Measurements from ENCODE around the gene VWA5A.

DNA sequence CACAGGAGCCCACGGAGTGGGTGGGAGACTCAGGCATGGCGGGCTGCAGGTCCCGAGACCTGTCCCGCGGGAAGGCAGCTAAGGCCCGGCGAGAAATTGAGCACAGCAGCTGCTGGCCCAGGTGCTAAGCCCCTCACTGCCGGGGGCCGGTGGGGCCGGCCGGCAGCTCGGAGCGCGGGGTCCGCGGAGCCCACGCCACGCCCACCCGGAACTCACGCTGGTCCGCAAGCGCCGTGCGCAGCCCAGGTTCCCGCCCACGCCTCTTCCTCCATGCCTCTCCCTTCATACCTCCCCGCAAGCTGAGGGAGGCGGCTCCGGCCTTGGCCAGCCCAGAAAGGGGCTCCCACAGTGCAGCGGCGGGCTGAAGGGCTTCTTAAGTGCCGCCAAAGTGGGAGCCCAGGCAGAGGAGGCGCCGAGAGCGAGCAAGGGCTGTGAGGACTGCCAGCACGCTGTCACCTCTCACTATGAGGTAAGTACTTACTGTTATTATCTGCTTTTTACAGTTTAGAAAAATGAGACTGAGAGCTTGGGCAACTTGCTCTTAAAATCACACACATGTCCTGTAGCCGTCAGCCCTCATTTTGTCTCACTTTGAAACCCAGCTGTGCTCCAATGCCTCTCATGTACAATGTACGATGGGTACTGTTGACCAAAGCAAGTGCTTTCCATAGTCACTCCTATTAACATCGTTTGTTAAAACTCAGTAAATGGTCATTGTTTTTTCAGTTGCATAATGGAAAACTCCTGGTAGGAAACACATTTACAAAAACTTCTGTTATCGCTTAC, 55.7 kb downstream of the VWA5A start:
- TF ChIP-seq, protein P1, sequence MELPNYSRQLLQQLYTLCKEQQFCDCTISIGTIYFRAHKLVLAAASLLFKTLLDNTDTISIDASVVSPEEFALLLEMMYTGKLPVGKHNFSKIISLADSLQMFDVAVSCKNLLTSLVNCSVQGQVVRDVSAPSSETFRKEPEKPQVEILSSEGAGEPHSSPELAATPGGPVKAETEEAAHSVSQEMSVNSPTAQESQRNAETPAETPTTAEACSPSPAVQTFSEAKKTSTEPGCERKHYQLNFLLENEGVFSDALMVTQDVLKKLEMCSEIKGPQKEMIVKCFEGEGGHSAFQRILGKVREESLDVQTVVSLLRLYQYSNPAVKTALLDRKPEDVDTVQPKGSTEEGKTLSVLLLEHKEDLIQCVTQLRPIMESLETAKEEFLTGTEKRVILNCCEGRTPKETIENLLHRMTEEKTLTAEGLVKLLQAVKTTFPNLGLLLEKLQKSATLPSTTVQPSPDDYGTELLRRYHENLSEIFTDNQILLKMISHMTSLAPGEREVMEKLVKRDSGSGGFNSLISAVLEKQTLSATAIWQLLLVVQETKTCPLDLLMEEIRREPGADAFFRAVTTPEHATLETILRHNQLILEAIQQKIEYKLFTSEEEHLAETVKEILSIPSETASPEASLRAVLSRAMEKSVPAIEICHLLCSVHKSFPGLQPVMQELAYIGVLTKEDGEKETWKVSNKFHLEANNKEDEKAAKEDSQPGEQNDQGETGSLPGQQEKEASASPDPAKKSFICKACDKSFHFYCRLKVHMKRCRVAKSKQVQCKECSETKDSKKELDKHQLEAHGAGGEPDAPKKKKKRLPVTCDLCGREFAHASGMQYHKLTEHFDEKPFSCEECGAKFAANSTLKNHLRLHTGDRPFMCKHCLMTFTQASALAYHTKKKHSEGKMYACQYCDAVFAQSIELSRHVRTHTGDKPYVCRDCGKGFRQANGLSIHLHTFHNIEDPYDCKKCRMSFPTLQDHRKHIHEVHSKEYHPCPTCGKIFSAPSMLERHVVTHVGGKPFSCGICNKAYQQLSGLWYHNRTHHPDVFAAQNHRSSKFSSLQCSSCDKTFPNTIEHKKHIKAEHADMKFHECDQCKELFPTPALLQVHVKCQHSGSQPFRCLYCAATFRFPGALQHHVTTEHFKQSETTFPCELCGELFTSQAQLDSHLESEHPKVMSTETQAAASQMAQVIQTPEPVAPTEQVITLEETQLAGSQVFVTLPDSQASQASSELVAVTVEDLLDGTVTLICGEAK (IDR thresholded peaks at IDR 0.05): no peak
- TF ChIP-seq, protein P1 (CRISPR knock-in tag; IDR thresholded peaks at IDR 0.05): no peak
- TF ChIP-seq E2F5 (CRISPR knock-in tag; conservative IDR thresholded peaks at IDR 0.05): no peak
- TF ChIP-seq CHD4 (IDR thresholded peaks at IDR 0.05; ENCODE audit: borderline replicate concordance, low read length): no peak
- TF ChIP-seq, protein P2, sequence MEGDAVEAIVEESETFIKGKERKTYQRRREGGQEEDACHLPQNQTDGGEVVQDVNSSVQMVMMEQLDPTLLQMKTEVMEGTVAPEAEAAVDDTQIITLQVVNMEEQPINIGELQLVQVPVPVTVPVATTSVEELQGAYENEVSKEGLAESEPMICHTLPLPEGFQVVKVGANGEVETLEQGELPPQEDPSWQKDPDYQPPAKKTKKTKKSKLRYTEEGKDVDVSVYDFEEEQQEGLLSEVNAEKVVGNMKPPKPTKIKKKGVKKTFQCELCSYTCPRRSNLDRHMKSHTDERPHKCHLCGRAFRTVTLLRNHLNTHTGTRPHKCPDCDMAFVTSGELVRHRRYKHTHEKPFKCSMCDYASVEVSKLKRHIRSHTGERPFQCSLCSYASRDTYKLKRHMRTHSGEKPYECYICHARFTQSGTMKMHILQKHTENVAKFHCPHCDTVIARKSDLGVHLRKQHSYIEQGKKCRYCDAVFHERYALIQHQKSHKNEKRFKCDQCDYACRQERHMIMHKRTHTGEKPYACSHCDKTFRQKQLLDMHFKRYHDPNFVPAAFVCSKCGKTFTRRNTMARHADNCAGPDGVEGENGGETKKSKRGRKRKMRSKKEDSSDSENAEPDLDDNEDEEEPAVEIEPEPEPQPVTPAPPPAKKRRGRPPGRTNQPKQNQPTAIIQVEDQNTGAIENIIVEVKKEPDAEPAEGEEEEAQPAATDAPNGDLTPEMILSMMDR (CRISPR knock-in tag; IDR thresholded peaks at IDR 0.05): no peak
- TF ChIP-seq, protein P3, sequence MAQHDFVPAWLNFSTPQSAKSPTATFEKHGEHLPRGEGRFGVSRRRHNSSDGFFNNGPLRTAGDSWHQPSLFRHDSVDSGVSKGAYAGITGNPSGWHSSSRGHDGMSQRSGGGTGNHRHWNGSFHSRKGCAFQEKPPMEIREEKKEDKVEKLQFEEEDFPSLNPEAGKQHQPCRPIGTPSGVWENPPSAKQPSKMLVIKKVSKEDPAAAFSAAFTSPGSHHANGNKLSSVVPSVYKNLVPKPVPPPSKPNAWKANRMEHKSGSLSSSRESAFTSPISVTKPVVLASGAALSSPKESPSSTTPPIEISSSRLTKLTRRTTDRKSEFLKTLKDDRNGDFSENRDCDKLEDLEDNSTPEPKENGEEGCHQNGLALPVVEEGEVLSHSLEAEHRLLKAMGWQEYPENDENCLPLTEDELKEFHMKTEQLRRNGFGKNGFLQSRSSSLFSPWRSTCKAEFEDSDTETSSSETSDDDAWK (CRISPR knock-in tag; IDR thresholded peaks at IDR 0.05): no peak
- no peak for TF ChIP-seq ZNF800 (CRISPR knock-in tag; IDR thresholded peaks at IDR 0.05)
- no peak for TF ChIP-seq SOX13 (IDR thresholded peaks at IDR 0.05)
- no peak for TF ChIP-seq SOX13 (CRISPR knock-in tag; conservative IDR thresholded peaks at IDR 0.05 in 1 of 2, IDR thresholded peaks at IDR 0.05 in 1 of 2)
- TF ChIP-seq, protein P4, sequence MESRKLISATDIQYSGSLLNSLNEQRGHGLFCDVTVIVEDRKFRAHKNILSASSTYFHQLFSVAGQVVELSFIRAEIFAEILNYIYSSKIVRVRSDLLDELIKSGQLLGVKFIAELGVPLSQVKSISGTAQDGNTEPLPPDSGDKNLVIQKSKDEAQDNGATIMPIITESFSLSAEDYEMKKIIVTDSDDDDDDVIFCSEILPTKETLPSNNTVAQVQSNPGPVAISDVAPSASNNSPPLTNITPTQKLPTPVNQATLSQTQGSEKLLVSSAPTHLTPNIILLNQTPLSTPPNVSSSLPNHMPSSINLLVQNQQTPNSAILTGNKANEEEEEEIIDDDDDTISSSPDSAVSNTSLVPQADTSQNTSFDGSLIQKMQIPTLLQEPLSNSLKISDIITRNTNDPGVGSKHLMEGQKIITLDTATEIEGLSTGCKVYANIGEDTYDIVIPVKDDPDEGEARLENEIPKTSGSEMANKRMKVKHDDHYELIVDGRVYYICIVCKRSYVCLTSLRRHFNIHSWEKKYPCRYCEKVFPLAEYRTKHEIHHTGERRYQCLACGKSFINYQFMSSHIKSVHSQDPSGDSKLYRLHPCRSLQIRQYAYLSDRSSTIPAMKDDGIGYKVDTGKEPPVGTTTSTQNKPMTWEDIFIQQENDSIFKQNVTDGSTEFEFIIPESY (CRISPR knock-in tag; IDR thresholded peaks at IDR 0.05): no peak
- TF ChIP-seq HDAC2 (CRISPR knock-in tag; IDR thresholded peaks at IDR 0.05): no peak
- TF ChIP-seq ZNF766 (CRISPR knock-in tag; IDR thresholded peaks at IDR 0.05; ENCODE audit: borderline replicate concordance): no peak

Measured in HepG2 (cell line).